ENCODE results near the gene TNFSF12. TPM values are rescaled to one million over a fixed set of nuclear protein-coding genes. Genes with fewer than 3 reads are reported as not detected.
A peak's percentile ranks its signal among the peaks of the same experiment; 100 is the strongest.

Gene TNFSF12
- polyA plus RNA-seq, 2 of the 4 experiments (the other 2 are of a cell fraction) = 9.9 to 11.9 TPM

GRCh38 chr17:7572588-7573323, 23.9 kb downstream of the TNFSF12 start:
- FAIRE-seq (no peak), ATAC-seq (peak in 1 of 2 experiments; percentile 1; a peak in 5 of 6 replicates), DNase-seq (ENCODE audit: low read depth in 1 of 2, low spot score in 1 of 2) (peak; percentile 100)
- no peaks in the 10 kb centered on the region for H3K9me3 ChIP-seq
- ChIA-PET POLR2A (interaction anchor here (0.6 to 5.0 kb wide), 7 partner anchors 11 to 367 kb away, joined by 3 to 34 read pairs (median 6); partner anchors contain the start of genes MPDU1, POLR2A, SOX15 and TP53), CTCF (interaction anchor here (0.7 to 4.3 kb wide), 4 partner anchors 8 to 115 kb away, joined by 3 to 48 read pairs (median 4); partner anchors contain the start of genes SENP3 and TP53)
- H3K4me2 ChIP-seq = peak overlapping the region; percentile 90
- H3K4me3 ChIP-seq = peak overlapping the region; percentile 96
- H3K27ac ChIP-seq = peak overlapping the region; percentile 96 to 97
- H3K4me1 ChIP-seq = peaks cover 40% of the 10 kb centered on the region
- WGBS (ENCODE audit: missing lambda C conversion rate) = 2% methylated on average over 59 of the region's 73 CpGs
- no peak for TF ChIP-seq MYC (IDR thresholded peaks at IDR 0.05; ENCODE audit: borderline replicate concordance, low read length)
- peak; percentile 99 to 100 for TF ChIP-seq JUN (IDR thresholded peaks at IDR 0.05)
- TF ChIP-seq POLR2AphosphoS2 (conservative IDR thresholded peaks at IDR 0.05; ENCODE audit: low read length) = peak; percentile 90; the same call in 1 of the 2 replicates
- peak; percentile 100 for TF ChIP-seq PBX3 (IDR thresholded peaks at IDR 0.05)
- TF ChIP-seq EP300 (IDR thresholded peaks at IDR 0.05) = no peak; a peak in 1 of 5 replicates
- TF ChIP-seq NFE2L2 (conservative IDR thresholded peaks at IDR 0.05; ENCODE audit: low read length) = no peak
- TF ChIP-seq CEBPB (IDR thresholded peaks at IDR 0.05) = 0 out of 4 replicates have a peak, but pooled peaks of 1 of the 2 experiments have one; percentile 8
- peak; percentile 46; the same call in 1 of the 2 replicates for TF ChIP-seq MAX (IDR thresholded peaks at IDR 0.05)
- TF ChIP-seq TP53 (CRISPR knock-in tag; IDR thresholded peaks at IDR 0.05) = peak; percentile 95
- peak; percentile 100 for TF ChIP-seq PHF8 (IDR thresholded peaks at IDR 0.05; ENCODE audit: borderline replicate concordance, low read depth)
- TF ChIP-seq HOXA7 (CRISPR knock-in tag; IDR thresholded peaks at IDR 0.05) = peak; percentile 97
- no peak; the same call in 1 of the 2 replicates for TF ChIP-seq E2F6 (IDR thresholded peaks at IDR 0.05; ENCODE audit: borderline replicate concordance, low read depth)
- TF ChIP-seq ATOH8 (CRISPR knock-in tag; IDR thresholded peaks at IDR 0.05; ENCODE audit: low read depth) = peak; percentile 85; the same call in 1 of the 2 replicates
- TF ChIP-seq GATA3 (IDR thresholded peaks at IDR 0.05; ENCODE audit: borderline replicate concordance) = peak; percentile 53
- TF ChIP-seq POLR2A (IDR thresholded peaks at IDR 0.05; ENCODE audit: low read length) = peak; percentile 98
- no peak for TF ChIP-seq FOSL2 (IDR thresholded peaks at IDR 0.05)
- TF ChIP-seq FOSL2 (CRISPR knock-in tag; IDR thresholded peaks at IDR 0.05) = peak; percentile 13; the same call in 1 of the 2 replicates
- TF ChIP-seq KDM1A (IDR thresholded peaks at IDR 0.05; ENCODE audit: low read depth) = no peak
- TF ChIP-seq HMGXB4 (CRISPR knock-in tag; IDR thresholded peaks at IDR 0.05; ENCODE audit: borderline replicate concordance) = peak; percentile 78
- TF ChIP-seq FOXS1 (CRISPR knock-in tag; IDR thresholded peaks at IDR 0.05) = no peak
- TF ChIP-seq BCL3 (IDR thresholded peaks at IDR 0.05) = peak; percentile 100
- peak; percentile 28; the same call in 1 of the 2 replicates for TF ChIP-seq HOXB5 (CRISPR knock-in tag; IDR thresholded peaks at IDR 0.05)
- TF ChIP-seq CHD2 (IDR thresholded peaks at IDR 0.05; ENCODE audit: low read length, partially characterized antibody) = peak; percentile 63
- TF ChIP-seq TFCP2L1 (CRISPR knock-in tag; IDR thresholded peaks at IDR 0.05) = peak; percentile 98
- TF ChIP-seq EHMT2 (IDR thresholded peaks at IDR 0.05; ENCODE audit: low read depth) = no peak
- no peak for TF ChIP-seq RCOR1 (IDR thresholded peaks at IDR 0.05; ENCODE audit: low read depth, low read length)
- TF ChIP-seq FOSB (CRISPR knock-in tag; IDR thresholded peaks at IDR 0.05) = peak; percentile 96
- TF ChIP-seq RARB (CRISPR knock-in tag; IDR thresholded peaks at IDR 0.05) = peak; percentile 80
- TF ChIP-seq REST (IDR thresholded peaks at IDR 0.05) = peak; percentile 44

Data from A549 (cell line).